GM10847 (cell line): Measurements from ENCODE around the gene RHOT2.

Source experiments
- POLR2A ChIP-seq: IDR thresholded peaks from 2 replicates; pipeline ENCODE4 v1.6.1; 2011; ENCODE audit not compliant: insufficient read length; ENCODE audit errors: extremely low read depth

RHOT2 gene

DNA sequence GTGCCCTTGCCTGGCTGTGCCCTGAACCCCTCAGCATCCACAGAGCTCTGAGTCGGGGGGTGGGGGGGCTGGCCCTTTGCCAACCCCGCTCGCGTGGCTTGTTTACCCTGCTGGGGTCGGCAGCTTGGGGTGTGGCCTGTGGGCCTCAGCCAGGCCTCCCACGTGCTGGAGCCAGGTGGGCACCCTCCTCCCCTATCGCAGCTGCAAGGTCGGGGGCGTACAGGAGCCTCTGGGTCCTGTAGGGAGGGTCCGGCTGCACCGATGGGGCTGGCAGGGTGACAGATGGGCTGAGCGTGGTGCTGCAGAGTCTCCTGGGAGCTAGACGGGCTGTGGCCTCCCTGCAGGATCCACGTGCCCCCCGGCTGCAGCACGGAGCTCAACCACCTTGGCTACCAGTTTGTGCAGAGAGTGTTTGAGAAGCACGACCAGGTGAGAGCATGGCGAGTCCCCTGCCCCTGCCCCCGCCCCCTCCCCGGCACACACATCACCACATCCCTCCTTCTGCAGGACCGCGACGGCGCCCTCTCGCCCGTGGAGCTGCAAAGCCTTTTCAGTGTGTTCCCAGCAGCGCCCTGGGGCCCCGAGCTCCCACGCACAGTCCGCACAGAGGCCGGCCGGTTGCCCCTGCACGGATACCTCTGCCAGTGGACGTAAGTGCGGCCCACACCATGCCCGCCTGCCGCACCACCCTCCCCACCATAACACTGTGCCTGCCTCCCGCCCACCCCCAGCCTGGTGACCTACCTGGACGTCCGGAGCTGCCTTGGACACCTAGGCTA lies 3.6 kb downstream of the RHOT2 start:
- TF ChIP-seq POLR2A: no peak

DNA sequence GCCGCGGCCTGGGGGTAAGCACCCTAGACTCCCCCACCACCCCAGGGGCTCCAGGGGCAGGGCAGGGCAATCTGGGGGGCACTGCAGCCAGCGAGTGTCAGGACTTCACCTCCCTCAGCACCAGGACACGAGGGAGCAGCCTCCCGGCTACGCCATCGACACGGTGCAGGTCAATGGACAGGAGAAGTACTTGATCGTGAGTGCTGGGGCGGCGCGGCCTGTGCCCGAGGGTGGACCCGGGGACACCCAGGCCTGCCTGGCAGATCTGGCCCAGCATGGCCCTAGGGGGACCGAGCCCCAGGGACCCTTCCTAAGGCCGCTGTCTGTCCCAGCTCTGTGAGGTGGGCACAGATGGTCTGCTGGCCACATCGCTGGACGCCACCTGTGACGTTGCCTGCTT lies 4.4 kb downstream of the RHOT2 start:
- no peak for TF ChIP-seq POLR2A

DNA sequence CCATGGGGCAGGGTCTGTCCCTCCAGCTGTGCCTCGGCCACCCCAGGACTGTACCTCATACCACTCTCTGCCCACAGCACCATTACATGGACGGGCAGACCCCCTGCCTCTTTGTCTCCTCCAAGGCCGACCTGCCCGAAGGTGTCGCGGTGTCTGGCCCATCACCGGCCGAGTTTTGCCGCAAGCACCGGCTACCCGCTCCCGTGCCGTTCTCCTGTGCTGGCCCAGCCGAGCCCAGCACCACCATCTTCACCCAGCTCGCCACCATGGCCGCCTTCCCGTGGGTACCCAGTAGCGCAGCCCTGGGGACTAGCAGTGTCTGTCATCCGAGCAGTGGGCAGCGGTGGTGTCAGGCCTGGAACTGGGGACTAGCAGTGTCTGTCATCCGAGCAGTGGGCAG lies 4.9 kb downstream of the RHOT2 start:
- TF ChIP-seq POLR2A: no peak

DNA sequence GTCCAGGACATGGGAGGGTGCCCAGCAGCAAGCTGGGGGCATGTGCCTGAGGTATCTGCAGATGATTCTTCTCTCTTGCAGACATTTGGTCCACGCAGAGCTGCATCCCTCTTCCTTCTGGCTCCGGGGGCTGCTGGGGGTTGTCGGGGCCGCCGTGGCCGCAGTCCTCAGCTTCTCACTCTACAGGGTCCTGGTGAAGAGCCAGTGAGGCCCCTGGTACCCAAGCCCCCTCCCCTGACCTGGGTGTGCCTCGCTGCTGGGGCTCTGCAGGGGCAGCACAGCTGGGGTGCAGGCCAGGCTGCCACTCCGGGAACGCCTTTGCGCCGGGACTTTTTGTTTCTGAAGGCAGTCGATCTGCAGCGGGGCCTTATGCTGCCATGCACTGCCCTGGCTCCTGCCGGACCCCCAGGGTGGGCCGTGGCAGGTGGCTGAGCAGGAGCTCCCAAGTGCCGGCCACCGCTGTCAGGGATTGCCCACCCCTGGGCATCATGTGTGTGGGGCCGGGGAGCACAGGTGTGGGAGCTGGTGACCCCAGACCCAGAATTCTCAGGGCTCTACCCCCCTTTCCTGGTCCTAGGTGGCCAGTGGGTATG lies 5.6 kb downstream of the RHOT2 start:
- no peak for TF ChIP-seq POLR2A

DNA sequence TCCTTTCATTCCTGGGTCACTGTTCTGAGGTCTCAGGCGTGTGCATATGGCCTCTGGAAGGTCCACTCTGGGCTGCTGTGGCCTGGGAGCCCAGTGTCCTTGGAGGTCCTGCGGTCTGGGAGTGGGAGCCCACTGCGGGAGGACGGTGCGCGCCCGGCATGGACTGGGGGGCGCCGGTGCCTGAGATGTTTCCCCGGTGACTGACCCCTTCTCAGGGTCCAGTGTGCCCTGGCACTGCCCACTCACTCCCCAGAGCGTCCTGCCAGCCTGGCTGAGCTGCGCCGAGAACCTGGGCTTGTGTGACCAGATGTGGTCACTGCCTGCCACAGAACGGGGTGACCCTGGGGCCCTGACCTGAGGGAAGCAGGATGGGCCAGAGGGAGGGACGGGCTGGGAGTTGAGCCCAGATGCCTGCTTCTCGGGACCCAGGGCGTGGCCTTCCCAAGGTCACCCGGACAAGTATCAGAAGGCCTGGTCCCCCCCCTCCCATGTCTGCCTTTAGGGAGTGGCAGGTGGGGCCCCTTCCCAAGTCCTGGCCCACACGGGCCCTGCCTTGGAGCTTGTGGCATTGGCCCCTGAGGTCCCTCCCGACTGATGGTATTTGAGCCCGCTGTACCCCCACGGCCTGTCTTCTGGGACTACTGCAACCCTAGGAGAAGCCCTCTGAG lies 6.4 kb downstream of the RHOT2 start:
- TF ChIP-seq POLR2A: no peak

DNA sequence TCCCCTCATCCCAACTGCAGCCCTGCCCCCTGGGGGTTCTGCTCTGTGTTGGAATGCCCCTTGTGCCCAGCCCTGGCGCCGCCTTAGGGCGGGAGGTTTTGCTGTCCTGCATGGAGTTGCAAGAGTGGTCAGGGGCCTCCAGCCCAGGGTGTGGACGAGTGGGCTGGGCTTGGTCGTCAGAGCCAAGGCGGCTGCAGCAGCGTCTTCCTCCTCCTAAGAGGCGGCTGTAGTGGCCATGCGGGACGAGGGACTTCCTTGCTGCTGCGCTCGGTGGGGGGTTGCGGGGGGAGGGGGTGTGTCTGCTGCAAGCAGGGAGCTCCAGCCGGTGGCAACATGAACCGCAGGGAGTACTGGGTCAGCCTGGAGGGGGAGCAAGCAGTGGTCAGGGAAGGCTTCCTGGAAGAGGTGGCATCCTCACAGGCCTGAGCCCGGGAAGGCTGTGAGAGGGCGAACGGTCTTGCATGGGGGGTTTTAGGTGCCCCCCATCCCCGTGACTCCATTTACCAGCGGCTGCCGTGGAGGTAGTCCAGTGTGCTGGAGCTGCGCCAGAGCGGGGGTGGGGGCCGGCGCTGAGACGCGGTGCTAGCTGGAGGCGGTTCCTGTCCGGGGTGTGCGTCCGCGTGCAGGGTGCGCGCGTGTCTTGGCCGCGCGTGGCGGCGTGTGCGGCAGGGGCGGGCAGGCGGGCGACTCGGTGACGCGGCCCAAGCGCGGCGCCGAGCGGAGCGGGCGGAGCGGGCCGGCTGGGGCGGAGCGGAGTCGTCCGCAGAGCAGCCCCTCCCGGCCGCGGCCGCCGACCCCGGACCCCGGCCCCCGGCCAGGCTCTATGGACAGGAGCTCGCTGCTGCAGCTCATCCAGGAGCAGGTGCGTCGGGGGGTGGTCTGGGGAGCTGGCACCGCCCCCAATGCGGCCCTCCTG lies 7.3 kb downstream of the RHOT2 start, which contains the start of gene RHBDL1:
RHBDL1 (plus strand) TSS at position 704 of the 916 bp plus-strand sequence; CDS start at position 824, 120 bp downstream.
- no peak for TF ChIP-seq POLR2A

DNA sequence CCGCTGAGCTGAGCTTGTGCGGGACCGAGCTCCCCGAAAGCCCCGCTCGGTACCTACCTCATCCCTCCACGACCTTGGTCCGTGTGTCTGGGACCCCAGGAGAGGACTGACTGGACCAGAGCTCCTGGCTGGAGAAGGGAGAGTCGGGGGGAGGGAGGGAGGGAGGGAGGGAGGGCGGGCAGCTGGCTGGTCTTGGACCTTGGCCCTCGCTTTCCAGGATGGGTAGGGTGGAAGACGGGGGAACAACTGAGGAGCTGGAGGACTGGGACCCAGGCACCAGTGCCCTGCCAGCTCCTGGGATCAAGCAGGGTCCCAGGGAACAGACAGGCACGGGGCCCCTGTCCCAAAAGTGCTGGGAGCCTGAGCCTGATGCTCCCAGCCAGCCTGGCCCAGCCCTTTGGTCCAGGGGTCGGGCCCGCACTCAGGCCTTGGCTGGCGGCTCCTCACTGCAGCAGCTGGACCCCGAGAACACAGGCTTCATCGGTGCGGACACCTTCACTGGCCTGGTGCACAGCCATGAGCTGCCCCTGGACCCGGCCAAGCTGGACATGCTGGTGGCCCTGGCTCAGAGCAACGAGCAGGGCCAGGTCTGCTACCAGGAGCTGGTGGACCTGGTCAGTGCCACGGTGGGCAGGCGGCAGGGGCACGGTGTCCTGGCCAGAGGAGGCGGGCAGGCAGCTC lies 8.1 kb downstream of the RHOT2 start:
- no peak for TF ChIP-seq POLR2A

DNA sequence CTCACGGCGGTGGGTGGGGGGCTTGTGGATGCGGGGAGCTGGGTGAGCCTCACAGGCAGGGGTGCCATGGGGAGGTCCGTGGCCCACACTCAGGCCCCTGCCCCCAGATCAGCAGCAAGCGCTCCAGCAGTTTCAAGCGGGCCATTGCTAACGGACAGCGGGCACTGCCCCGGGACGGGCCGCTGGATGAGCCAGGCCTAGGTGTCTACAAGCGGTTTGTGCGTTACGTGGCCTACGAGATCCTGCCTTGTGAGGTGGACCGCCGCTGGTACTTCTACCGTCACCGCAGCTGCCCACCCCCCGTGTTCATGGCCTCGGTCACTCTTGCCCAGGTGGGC lies 8.6 kb downstream of the RHOT2 start:
- no peak for TF ChIP-seq POLR2A

DNA sequence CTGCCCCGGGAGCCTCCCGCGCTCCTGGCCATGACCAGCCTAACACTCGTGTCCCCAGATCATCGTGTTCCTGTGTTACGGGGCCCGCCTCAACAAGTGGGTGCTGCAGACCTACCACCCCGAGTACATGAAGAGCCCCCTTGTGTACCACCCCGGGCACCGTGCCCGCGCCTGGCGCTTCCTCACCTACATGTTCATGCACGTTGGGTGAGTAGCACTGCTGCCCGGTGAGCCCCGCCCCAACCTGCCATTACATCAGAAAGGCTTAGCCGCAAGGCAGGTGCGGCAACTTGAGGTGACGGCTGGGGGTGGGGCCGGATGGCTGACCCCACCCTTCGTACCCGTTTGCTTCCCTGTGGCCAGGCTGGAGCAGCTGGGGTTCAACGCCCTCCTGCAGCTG lies 9.0 kb downstream of the RHOT2 start:
- no peak for TF ChIP-seq POLR2A

DNA sequence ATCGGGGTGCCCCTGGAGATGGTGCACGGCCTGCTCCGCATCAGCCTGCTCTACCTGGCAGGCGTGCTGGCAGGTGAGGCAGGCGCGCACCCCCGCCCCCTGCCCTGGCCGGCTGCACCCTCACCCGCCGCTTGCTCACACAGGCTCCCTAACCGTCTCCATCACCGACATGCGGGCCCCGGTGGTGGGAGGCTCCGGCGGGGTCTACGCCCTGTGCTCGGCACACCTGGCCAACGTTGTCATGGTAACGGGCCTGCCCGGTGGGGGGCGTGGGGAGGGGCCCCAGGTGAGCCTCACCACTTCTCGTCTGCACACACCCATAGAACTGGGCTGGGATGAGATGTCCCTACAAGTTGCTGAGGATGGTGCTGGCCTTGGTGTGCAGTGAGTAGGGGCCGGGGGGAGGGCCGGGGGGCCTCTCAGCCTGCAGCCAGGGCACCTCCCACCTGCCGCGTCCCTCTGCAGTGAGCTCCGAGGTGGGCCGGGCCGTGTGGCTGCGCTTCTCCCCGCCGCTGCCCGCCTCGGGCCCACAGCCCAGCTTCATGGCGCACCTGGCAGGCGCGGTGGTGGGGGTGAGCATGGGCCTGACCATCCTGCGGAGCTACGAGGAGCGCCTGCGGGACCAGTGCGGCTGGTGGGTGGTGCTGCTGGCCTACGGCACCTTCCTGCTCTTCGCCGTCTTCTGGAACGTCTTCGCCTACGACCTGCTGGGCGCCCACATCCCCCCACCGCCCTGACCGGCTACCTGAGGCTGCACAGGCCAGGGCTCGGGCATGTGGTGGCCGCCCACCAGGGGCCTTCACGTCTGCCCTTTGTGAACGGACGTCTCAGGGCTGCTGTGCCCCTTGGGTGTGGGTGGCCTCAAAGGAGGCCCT lies 9.6 kb downstream of the RHOT2 start:
- TF ChIP-seq POLR2A: no peak

DNA sequence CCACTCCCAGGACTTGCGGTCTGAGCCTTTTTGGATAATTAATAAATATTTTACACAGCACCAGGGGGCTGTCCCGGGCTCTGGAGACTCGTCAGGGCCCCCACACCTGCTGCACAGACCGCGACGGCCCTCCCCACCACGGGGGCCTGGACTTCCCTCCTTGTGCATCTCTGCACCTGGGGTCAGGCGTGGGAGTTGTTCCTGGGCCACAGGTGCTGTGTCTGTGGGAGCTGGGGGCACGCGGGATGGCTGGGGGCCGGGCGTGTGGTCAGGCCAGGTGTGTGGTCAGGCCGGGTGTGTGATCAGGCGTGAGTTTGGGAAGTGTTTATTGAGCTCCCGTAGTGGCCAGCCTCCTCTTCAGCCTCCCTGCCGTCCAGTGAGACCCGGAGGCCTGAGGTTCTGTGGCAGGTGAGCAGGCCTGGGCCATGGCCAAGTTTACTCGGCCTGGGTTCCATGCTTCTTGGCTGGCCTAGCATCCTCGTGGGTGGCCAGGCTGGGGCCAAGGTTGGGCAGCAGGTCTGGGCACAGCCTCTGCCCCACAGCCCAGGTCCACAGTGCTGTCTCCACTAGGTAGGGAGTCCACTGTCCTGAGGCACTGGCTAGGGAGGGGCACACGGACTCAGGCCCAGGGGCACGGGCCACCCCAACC lies 10.4 kb downstream of the RHOT2 start:
- TF ChIP-seq POLR2A: no peak

DNA sequence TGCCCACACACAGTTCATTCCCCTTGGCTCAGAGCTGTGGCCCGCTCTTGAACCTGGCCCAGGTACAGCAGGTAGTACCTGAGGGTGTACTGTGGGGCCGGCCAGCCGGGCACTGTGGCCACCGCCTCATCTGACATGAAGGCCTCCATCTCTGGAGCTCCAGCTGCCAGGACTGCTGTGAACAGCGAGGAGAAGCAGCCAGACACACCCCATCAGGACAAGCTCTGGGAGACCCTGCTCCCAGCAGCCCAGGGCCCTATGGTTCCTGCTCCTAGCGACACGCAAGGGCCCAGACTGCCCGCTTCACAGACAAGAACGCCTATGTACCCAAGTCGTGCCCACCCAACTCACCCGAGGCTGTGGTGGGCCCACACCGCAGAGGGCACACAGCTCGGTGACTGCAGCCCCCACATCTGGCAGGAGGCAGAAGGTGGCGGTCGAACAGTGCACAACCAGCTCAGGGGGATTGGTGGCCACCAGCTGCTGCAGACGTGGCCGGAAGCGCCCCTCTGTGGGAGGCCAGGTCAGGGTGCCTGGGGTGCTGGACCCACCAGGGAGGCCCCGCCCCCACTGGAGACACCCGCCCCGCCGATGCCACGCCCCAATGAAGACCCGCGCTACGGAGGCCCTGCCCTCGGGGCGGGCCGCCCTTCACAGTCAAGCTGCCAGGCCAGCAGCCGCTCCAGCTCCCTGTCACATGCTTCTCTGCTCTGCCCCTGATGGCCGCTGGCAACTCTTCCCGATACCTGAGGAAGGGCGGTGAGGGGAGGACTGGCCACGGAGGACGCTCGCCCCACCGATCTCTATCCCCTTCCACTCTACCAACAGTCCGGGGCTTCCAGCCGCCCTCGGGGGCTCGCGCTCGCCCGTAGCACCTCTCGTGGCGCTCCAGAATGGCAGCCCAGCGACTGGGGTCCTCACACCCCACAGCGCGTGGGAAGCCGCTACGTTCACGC lies 11.2 kb downstream of the RHOT2 start:
- no peak for TF ChIP-seq POLR2A
